HS-27A (cell line): Measurements from ENCODE around the gene PTH2.
"Not testable (repeated sequence)": the region's sequence is repeated elsewhere in the genome, so short reads cannot be mapped to it uniquely, and the experiment has no call there.

Experiments
- DNase-seq: peaks from one replicate; pipeline ENCODE4 v3.0.0-alpha.2; 2012; ENCODE audit warnings: low read depth, missing footprints

The PTH2 gene

GRCh38 chr19:49378512-49378911 lies 44.7 kb downstream of the PTH2 start:
- DNase-seq = no peak

DNA sequence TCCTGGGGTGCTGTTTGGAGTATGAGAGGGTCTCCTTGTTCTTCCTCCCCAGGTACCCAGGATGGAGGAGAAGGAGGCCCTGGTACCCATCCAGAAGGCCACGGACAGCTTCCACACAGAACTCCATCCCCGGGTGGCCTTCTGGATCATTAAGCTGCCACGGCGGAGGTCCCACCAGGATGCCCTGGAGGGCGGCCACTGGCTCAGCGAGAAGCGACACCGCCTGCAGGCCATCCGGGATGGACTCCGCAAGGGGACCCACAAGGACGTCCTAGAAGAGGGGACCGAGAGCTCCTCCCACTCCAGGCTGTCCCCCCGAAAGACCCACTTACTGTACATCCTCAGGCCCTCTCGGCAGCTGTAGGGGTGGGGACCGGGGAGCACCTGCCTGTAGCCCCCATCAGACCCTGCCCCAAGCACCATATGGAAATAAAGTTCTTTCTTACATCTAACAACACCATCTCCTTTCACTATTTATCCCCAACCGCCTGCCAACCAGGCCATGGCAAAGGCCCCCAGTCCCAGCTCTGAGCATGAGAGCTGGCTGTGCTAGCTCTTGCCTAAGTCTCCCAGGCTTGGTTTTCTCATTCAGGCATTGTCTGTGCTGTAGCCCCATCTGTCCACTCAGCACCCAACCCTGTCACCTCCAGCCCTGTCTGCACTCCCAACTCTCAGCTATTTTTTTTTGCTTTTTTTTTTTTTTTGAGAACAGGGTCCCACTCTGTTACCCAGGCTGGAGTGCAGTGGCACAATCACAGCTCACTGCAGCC lies 48.4 kb downstream of the PTH2 start:
- DNase-seq = no peak

- not testable (repeated sequence) for DNase-seq
Measured at GRCh38 chr19:49373174-49373573, 50.1 kb downstream of the PTH2 start.
